MG63 (cell line): Measurements from ENCODE around the gene USPL1. TPM values are rescaled to one million over a fixed set of nuclear protein-coding genes. Genes with fewer than 3 reads are reported as not detected.

Experiments
- DNase-seq: peaks from one replicate; pipeline ENCODE4 v3.0.0-alpha.2; 2020
- H3K27me3 ChIP-seq: fragments of 250-450 bp; sonication (Bioruptor Pico); 2 replicates; pipeline ENCODE4 v1.5.1; 2020; ENCODE audit warnings: mild to moderate bottlenecking, moderate library complexity
- H3K36me3 ChIP-seq: fragments of 250-450 bp; sonication (Bioruptor Pico); 2 replicates; pipeline ENCODE4 v1.5.1; 2020; ENCODE audit warnings: mild to moderate bottlenecking, moderate library complexity
- H3K4me3 ChIP-seq: fragments of 250-450 bp; sonication (Bioruptor Pico); 2 replicates; pipeline ENCODE4 v1.5.1; 2020; ENCODE audit warnings: mild to moderate bottlenecking, moderate library complexity
- H3K9me3 ChIP-seq: fragments of 250-450 bp; sonication (Bioruptor Pico); 2 replicates; pipeline ENCODE4 v1.5.1; 2020; ENCODE audit warnings: mild to moderate bottlenecking, moderate library complexity
- total RNA-seq: library from RNA; depleted of rRNA; stranded (reverse); fragments of >200 nt; shearing (Covaris generic); gene quantifications from 2 replicates; pipeline ENCODE4 v1.2.3, GENCODE V29; 2014; ENCODE audit warnings: low replicate concordance; rRNA removed

USPL1 gene
- 20.3 and 23.4 TPM in 2 replicates for total RNA-seq

DNA sequence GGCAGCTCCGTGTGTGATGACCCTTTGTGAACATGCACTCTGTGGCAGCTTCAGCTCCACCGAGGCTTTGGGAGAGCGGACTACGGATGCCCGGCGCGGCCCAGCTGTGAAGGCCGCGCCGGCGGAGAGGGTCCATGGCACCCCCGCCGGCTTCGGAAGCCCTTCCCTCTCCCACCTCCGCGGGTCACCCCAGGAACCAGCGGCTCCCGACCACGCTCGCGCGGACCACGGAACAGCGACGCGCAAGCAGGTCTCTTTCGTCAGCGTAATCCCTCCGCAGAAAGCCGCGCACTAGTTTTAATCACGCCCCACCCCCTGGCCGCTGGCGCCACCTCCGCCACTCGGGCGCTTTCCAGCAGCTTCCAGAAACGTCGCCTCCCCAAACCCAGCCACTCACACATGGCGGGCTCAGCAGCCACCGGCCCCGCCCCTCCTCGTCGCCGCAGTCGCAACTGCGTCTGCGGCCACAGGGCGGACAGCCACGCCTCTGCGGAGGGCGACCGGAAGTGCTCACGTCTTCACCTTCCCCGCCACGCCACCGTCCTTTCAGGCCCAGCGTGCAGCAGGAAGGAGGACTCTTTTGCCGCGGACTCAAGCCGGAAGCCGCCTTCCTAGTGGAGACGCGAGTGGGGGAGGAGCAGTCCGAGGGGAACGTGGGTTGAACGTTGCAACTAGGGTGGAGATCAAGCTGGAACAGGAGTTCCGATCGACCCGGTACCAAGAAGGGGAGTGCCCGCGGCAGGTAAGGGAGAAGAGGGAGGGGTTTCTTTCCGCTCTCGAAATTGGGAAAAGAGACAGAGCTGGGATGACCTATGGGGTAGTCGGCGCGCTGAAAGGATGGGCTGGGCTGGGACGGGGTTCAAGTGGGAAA, at the start of gene USPL1:
Gene USPL1 (plus strand): TSS at position 606 of the 871 bp plus-strand sequence. CDS start 3,221 bp downstream, outside the sequence.
- Histone ChIP-seq H3K4me3 (peak within 1 kb of the TSS; percentile 93), H3K27me3 (no peaks in the 10 kb centered on the region), H3K36me3 (peaks cover 18% of the 10 kb centered on the region), H3K9me3 (no peaks in the 10 kb centered on the region)
- DNase-seq: peak; percentile 98

DNA sequence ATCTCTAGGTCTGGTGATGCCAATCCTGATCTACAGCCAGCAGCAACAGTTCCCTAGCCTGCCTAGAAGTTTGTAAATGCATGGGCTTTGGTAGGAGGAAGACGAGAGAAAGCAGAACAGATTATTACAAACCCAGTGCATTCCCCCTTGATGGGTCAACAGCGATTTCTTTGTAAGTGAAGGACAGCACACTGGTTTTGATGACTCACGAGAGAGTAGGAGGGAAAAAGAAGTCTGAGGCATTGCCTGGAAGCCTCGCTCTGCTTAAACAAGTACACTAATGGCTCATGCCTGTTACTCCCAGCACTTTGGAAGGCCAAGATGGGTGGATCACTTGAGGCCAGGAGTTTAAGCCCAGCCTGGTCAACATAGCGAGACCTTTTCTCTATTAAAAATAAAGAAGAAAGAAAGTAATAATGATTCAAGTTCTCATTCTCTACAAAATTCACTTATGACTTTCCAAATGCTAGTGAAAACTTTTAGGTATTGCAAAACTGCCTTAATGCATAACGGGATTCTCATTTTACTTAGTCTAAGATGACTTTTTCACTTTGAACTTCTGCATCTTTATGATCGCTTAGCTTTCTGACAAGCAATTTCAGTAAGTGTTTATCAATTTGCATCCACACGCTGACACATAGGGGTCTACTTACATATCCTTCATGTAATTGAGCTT, 47.7 kb upstream of the USPL1 start:
- no peak overlapping the region for H3K4me3 ChIP-seq
- H3K9me3 ChIP-seq: no peaks in the 10 kb centered on the region
- peak; percentile 83 for DNase-seq
- no peaks in the 10 kb centered on the region for H3K36me3 ChIP-seq
- H3K27me3 ChIP-seq: no peaks in the 10 kb centered on the region

DNA sequence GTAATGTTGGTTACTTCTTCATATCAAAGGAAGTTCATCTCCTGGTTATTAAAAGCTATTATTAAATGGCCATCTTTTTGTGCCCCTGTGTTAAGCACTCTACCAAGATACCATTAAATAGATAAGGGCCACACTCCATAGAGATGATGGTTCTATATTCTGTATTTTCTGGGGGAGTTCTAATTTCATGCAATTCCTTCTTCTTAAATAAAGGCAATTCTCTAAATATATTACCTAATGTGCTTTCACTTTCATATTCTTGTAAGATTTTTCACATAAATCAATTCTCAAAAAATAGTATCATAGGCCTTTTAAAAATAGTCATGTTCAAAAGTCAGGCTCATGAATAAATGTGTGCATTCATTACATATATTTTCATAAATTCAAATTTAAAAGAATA, 47.0 kb upstream of the USPL1 start:
- H3K27me3 ChIP-seq: no peaks in the 10 kb centered on the region
- no peak for DNase-seq
- H3K36me3 ChIP-seq: no peaks in the 10 kb centered on the region

DNA sequence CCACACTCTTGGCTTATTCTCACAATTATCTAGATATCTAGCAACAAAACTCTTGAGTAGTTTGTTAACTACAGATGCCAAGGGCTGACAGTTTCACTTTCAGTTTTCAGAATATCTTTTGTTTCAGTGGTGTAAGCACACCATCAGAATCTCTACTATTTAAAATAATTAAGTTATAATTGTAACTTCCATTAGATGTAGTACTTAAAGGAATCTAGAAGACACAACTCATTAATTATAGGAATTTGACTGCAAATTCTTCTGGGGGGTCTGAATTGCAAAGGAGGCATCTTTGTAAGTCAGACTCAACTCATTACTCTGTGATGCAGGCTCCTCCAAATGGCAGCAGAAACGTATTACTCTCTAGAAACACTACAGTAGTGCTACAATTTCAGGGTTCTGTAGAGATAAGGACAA, 44.9 kb upstream of the USPL1 start:
- no peaks in the 10 kb centered on the region for H3K27me3 ChIP-seq
- no peaks in the 10 kb centered on the region for H3K36me3 ChIP-seq
- peak; percentile 15 for DNase-seq
- no peaks in the 10 kb centered on the region for H3K9me3 ChIP-seq
- peak overlapping the region; percentile 41 for H3K4me3 ChIP-seq

More for the DNA sequence above, 47.0 kb upstream of the USPL1 start:
- Histone ChIP-seq H3K4me3 (no peak overlapping the region), H3K9me3 (no peaks in the 10 kb centered on the region)

DNA sequence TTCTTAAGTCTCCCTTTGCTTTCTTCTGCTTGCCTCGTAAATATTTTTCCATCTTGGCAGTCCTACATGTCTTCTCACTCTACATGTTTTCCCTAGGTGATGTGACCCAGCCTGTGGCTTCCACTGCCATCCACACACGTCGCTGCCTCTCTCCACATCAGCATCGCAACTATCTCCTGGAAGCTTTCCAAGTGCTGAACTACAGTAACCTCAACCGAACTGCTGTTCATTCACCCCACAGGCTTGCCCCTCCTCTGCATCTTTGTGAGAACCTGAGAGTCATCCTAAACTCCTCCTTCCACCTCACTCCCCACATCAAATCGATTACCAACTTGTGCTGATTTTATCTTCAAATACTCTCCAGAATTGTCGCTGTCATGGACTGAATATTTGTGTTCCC, 41.2 kb upstream of the USPL1 start:
- no peak for DNase-seq
- Histone ChIP-seq H3K36me3 (no peaks in the 10 kb centered on the region), H3K27me3 (no peaks in the 10 kb centered on the region)

DNA sequence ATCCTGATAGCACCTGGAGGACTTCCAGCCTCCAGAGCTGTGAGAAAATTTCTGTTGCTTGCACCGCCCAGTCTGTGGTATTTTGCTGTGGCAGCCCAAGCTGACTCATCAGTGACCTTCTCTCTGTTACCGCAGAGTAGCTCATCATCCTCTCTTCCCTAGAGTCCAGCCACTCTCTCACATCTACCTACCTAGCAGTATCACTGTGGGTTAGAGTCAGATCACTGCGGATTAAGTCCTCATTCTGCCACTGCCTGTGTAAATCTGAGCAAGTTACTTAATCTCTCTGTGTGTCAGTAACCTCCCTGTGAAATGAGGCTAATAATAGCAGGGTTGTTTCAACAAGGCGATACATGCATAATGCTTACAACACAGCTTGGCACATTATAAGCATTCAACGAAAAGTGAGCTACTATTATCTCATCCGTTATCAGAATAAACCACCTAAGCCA, 40.3 kb upstream of the USPL1 start:
- peak; percentile 46 for DNase-seq
- H3K27me3 ChIP-seq: no peaks in the 10 kb centered on the region
- H3K9me3 ChIP-seq: no peaks in the 10 kb centered on the region
- no peaks in the 10 kb centered on the region for H3K36me3 ChIP-seq
- no peak overlapping the region for H3K4me3 ChIP-seq

More for the DNA sequence above, 41.2 kb upstream of the USPL1 start:
- Histone ChIP-seq H3K9me3 (no peaks in the 10 kb centered on the region), H3K4me3 (no peak overlapping the region)

DNA sequence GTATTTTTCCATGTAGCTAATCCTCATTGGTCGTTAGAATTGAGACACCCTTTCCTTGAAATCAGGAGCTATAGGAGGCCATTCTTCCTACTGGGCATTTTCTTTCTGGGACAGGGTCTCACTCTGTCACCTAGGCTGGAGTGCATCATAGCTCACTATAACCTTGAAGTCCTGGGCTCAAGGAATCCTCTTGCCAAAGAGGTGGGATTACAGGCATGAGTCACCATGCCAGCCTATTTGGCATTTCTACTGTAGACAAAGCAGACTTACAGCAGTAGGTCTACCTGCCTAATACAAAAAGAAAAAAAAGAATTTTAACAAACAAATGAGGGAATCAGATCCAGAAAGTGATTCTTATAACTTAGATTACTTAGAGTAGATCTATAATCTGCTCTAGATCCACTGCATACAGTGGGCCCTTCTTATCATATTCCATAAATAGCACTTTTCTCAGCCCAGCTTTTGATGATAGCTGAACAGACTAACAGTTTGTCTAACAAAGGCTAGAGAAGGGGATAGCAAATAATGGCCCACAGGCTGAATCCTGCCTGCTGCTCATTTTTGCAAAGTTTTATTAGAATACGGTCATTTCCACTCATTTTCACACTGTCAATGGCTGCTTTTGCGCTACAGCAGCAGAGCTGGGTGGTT, 36.7 kb upstream of the USPL1 start:
- Histone ChIP-seq H3K27me3 (no peaks in the 10 kb centered on the region), H3K36me3 (no peaks in the 10 kb centered on the region), H3K9me3 (no peaks in the 10 kb centered on the region), H3K4me3 (no peak overlapping the region)
- peak; percentile 56 for DNase-seq

DNA sequence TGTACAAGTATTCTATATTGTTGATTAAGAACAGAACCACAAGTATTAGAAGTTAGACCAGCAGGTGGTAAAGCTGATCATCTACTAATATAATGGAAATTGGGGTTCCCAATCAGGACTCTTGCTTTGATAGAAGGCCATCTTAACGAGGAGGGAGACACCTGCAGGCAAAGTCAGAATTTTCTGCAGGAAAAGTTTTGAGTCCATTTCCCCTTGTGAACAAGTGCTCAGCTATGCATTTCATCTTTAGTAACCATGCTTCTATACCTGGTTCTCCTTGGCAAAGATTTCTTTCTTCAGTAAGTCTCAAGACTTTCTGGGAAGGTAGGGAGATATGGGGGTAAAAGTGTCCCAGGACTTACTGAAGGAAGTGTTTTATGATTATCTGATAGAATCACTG, 36.1 kb upstream of the USPL1 start:
- Histone ChIP-seq H3K27me3 (no peaks in the 10 kb centered on the region), H3K36me3 (no peaks in the 10 kb centered on the region), H3K4me3 (no peak overlapping the region), H3K9me3 (no peaks in the 10 kb centered on the region)
- DNase-seq: no peak

DNA sequence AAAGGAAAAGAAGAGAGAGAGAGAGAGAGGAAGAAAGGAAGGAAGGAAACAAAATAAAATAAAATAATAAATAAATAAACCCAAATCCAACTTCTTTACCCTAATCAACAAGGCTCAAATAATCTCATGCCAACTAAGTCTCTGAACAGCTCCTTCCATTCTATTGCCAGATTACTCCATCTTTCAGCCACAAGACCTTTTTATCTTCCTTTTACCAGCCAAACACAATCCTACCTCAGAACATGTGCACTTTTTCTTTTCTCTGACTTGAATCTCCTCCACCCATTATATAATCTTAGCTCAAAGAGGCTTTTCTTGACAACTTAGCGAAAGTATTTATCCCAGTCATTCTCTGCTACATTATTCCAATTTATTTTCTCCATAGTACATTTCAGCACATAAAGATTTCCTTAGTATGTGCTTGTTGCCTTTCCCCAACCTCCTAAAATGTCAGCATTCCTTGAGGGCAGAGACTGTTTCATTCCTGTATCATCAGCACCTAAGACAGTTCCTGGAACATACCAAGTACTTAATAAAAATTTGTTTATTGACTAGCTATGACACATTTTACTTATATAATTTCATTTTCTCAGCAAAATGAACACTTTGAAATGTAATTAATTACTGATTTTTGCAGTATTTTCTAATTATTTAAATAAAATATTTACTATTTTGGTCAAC, 33.5 kb upstream of the USPL1 start:
- H3K27me3 ChIP-seq: no peaks in the 10 kb centered on the region
- H3K4me3 ChIP-seq: no peak overlapping the region
- no peaks in the 10 kb centered on the region for H3K9me3 ChIP-seq
- DNase-seq: no peak
- no peaks in the 10 kb centered on the region for H3K36me3 ChIP-seq

DNA sequence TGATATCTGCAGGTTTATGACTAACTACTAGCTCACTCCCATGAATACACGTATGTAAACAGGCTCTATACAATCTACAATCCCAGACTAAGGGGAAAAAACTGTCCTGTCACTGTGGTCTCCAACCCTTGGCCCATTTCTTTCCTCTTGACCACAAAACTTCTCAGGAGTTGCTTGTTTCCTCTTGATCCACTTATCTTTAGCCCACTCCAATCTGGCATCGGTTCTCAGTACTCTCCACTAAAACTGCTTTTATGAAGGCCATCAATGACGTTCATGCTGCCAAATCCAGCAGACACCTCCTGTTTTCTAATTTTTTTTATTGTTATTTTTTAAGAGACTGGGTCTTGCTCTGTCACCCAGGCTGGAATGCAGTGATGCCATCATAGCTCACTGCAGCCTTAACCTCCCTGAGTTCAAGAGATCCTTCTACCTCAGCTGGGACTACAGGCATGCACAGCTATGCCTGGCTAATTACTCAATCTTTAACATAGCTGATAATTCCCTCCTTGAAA, 31.9 kb upstream of the USPL1 start:
- DNase-seq: peak; percentile 14
- H3K36me3 ChIP-seq: no peaks in the 10 kb centered on the region
- H3K9me3 ChIP-seq: no peaks in the 10 kb centered on the region
- no peaks in the 10 kb centered on the region for H3K27me3 ChIP-seq
- no peak overlapping the region for H3K4me3 ChIP-seq

DNA sequence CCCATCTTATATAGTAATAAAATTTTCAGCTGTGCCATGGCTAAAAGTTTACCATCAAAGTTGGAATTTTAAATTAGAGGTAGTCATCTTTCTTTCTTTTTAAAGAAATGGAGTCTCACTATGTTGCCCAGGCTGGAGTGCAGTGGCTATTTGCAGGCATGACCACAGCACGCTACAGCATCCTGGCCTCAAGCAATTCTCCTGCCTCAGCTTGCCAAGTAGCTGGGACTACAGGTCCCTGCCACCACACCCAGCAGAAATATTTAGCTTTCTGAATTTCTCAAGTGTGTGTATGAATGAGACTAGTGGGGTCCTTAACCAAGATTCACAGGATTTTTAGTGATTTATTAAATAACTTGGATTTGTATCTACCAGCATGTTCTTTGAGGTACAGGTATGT, 30.5 kb upstream of the USPL1 start:
- H3K36me3 ChIP-seq: no peaks in the 10 kb centered on the region
- no peaks in the 10 kb centered on the region for H3K27me3 ChIP-seq
- DNase-seq: no peak
- no peaks in the 10 kb centered on the region for H3K9me3 ChIP-seq
- no peak overlapping the region for H3K4me3 ChIP-seq

DNA sequence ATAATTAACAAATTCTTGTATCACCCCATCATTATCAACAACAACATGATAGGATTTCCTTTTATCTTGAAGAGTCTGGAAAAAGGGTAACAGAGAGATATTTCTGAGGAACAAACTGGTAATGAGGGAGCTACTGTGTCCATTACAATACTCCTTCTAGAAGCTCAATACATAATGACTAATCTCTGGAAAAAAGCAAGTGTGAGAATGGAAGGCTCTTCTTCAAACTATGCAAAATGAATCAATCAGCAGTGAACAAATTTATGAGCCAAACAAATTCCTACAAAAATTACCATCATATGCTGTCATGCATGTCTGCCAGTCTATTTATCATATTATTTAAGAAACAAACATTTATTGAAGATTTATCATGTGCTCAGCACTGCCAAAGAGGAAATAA, 30.0 kb upstream of the USPL1 start:
- no peak for DNase-seq
- no peaks in the 10 kb centered on the region for H3K27me3 ChIP-seq
- H3K36me3 ChIP-seq: no peaks in the 10 kb centered on the region
- H3K9me3 ChIP-seq: no peaks in the 10 kb centered on the region
- no peak overlapping the region for H3K4me3 ChIP-seq

DNA sequence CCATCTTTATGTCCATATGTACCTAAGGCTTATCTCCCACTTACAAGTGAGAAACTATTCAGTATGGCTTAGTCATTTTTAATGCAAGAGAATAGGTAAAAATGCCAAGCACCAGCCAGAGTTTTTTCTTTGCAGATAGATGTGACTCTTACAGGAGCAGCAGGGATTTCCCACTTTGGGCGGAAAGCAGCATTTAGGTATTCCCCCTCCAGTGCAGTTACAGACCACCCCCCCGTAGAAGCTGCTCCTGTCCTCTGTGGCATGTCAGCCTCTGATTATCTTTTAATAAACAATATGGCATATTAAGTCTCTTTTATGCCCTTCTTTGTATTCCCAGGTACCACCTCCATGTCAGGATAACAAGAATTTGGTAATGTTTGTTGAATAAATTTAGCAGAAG, 24.7 kb upstream of the USPL1 start:
- H3K36me3 ChIP-seq: no peaks in the 10 kb centered on the region
- H3K9me3 ChIP-seq: no peaks in the 10 kb centered on the region
- DNase-seq: no peak
- no peak overlapping the region for H3K4me3 ChIP-seq
- H3K27me3 ChIP-seq: no peaks in the 10 kb centered on the region

DNA sequence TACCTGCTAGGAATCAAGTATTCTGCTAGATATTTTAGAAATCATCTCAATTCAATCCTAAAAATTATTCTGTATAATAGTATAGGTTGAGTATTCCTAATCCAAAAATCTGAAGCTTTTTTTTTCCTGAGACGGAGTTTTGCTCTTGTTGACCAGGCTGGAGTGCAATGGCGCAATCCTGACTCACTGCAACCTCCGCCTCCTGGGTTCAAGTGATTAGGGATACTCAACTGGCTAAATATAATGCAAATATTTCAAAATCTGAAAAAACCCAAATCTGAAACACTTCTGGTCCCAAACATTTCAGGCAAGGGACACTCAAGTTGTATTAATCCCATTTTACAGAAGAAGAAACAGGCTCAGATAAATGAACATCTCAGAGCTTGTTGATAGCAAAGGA, 17.2 kb upstream of the USPL1 start:
- Histone ChIP-seq H3K9me3 (no peaks in the 10 kb centered on the region), H3K4me3 (no peak overlapping the region), H3K27me3 (no peaks in the 10 kb centered on the region), H3K36me3 (no peaks in the 10 kb centered on the region)
- no peak for DNase-seq

DNA sequence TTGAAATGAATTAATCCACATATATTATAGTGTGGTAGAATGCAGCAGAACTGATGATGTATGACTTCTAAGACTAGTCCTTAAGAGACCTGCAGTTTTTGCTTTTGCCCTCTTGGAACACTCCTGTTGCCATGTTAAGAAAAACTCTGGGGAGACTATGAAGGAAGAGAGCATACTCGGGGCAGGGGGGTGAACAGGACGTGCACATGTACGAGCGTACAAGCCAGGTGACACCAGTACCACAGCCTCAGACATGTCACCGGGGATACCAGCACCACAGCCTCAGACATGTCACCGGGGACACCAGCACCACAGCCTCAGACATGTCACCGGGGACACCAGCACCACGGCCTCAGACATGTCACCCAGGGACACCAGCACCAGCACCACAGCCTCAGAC, 15.9 kb upstream of the USPL1 start:
- no peaks in the 10 kb centered on the region for H3K27me3 ChIP-seq
- H3K4me3 ChIP-seq: no peak overlapping the region
- no peaks in the 10 kb centered on the region for H3K36me3 ChIP-seq
- DNase-seq: no peak
- H3K9me3 ChIP-seq: no peaks in the 10 kb centered on the region

DNA sequence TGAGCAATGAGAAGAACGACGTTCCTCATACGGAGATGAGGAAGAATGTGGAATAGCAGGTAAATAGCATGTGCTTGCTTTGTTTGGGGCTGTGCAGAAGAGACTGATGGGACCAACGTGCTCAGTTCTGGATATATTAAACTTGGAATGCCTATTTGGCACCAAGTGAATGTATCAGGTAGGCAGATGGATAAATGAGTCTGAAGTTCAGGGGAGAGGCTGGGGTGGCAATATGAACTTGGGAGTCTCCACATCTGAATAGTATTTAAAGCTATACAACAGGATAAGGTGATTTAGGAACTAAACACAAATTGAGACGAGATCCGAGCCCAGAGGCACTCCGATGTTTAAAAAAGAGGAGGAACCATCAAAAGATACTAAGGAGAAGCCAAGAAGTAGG, 12.7 kb upstream of the USPL1 start:
- DNase-seq: no peak
- no peaks in the 10 kb centered on the region for H3K27me3 ChIP-seq
- H3K9me3 ChIP-seq: no peaks in the 10 kb centered on the region
- H3K36me3 ChIP-seq: no peaks in the 10 kb centered on the region
- H3K4me3 ChIP-seq: no peak overlapping the region
